HG03045 (cell line): Measurements from ENCODE around the gene MRI1.
"Not testable (repeated sequence)": the region's sequence is repeated elsewhere in the genome, so short reads cannot be mapped to it uniquely, and the experiment has no call there.

ENCODE experiments used
- ATAC-seq: cut with Tn5 transposase; IDR thresholded peaks from one replicate; pipeline ENCODE4 v1.9.1; 2021; ENCODE audit warnings: mild to moderate bottlenecking, moderate library complexity; ENCODE audit not compliant: unreplicated experiment

MRI1 gene

GRCh38 chr19:13764101-13764807 is at the start of gene MRI1:
MRI1 (plus strand) TSS chr19:13764522; CDS start chr19:13764589, 67 bp downstream.
- ATAC-seq, result peak; percentile 71

GRCh38 chr19:13717194-13717643 is 47.1 kb upstream of the MRI1 start:
- ATAC-seq, result no peak

- no peak for ATAC-seq
Measured at GRCh38 chr19:13718733-13719132, 45.6 kb upstream of the MRI1 start.

GRCh38 chr19:13722146-13722545 is 42.2 kb upstream of the MRI1 start:
- no peak for ATAC-seq

- ATAC-seq, result no peak
Measured at GRCh38 chr19:13723206-13723605, 41.1 kb upstream of the MRI1 start.

- ATAC-seq, result no peak
Measured at GRCh38 chr19:13726323-13726722, 38.0 kb upstream of the MRI1 start.

- ATAC-seq, result no peak
Measured at GRCh38 chr19:13727798-13728197, 36.5 kb upstream of the MRI1 start.

- ATAC-seq, result no peak
Measured at GRCh38 chr19:13729859-13730258, 34.5 kb upstream of the MRI1 start.

GRCh38 chr19:13731147-13731964 is 33.0 kb upstream of the MRI1 start:
- peak; percentile 93 for ATAC-seq

- ATAC-seq, result no peak
Measured at GRCh38 chr19:13732337-13732736, 32.0 kb upstream of the MRI1 start.

GRCh38 chr19:13734751-13735150 is 29.6 kb upstream of the MRI1 start:
- no peak for ATAC-seq

GRCh38 chr19:13738073-13738472 is 26.2 kb upstream of the MRI1 start:
- no peak for ATAC-seq

GRCh38 chr19:13741893-13742292 is 22.4 kb upstream of the MRI1 start:
- ATAC-seq, result no peak

- no peak for ATAC-seq
Measured at GRCh38 chr19:13742756-13743155, 21.6 kb upstream of the MRI1 start.

- no peak for ATAC-seq
Measured at GRCh38 chr19:13744174-13744573, 20.1 kb upstream of the MRI1 start.

- no peak for ATAC-seq
Measured at GRCh38 chr19:13747098-13747453, 17.2 kb upstream of the MRI1 start.

- no peak for ATAC-seq
Measured at GRCh38 chr19:13748169-13748828, 16.0 kb upstream of the MRI1 start.

- ATAC-seq, result no peak
Measured at GRCh38 chr19:13751436-13751835, 12.9 kb upstream of the MRI1 start.

GRCh38 chr19:13753622-13754021 is 10.7 kb upstream of the MRI1 start:
- ATAC-seq, result not testable (repeated sequence)

GRCh38 chr19:13756210-13756609 is 8.1 kb upstream of the MRI1 start:
- ATAC-seq, result no peak
